Umbilical cord (tissue), 2 donors: ENCODE results near the gene C8A. TPM values are rescaled to one million over a fixed set of nuclear protein-coding genes. Genes with fewer than 3 reads are reported as not detected.
A peak's percentile ranks its signal among the peaks of the same experiment; 100 is the strongest.

Source experiments
- DNase-seq: peaks from one replicate; pipeline ENCODE4 v3.0.0-alpha.2; 2015; ENCODE audit warnings: low spot score
- total RNA-seq: library from RNA; depleted of rRNA; stranded (reverse); fragments of >200 nt; gene quantifications from one replicate; pipeline ENCODE4 v1.2.3, GENCODE V29; 2014; ENCODE audit warnings: low replicate concordance; ENCODE audit not compliant: insufficient read depth

C8A gene
- total RNA-seq, 1 donor from 2014 or later: not detected

DNA sequence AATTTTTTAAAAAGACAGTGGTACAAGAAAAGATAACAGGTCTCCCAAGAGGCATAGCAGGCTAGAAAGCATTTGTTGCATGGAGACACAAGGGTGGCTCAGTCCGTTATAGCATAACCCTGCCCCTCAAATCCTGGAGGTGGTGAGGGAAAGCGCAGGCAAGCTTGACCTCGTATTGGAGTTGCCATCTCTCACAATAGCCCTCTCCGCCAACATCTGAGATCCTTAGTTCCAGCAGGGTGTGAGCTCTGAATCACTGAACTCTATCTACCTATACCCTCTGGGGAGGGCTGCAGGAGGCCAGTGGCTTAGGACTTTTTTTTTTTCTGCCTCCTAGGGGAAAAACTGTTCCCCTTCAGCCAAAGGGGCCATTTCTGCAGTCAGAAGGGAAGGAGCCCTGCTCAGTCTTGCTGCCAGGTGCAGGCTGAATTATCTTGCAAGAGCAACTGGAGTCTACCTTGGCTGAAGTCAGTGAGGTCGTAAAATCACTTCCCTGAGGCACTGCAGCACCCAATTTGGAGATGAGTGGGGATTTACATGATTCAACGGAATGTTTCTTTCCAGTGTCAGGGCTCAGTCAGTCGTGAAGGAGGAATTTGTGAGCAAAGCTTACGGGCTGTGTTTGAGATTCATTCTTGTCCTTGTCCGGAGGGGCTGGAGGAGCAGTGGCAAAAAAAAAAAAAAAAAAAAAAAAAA is 17.2 kb upstream of the C8A start:
- DNase-seq: peak; percentile 90

DNA sequence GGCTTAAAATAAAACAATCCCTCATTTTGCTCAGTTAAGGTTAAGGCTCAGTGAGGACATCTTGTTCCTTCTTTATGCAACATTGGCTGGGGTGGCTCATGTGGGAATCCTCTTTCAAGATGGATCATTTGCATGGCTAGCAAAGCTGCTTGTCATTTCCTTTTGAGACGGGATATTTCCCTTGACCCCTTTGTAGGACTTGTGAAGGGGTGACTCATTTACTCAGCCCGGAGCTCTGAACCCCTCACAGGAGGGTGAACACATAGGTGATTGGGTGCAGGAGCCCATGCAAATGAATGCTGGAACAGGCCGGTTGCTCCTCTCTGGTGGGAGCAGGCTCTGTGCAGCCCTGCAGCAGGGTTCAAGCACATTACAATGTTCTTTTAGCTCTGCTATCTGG is 15.8 kb upstream of the C8A start:
- DNase-seq: no peak

DNA sequence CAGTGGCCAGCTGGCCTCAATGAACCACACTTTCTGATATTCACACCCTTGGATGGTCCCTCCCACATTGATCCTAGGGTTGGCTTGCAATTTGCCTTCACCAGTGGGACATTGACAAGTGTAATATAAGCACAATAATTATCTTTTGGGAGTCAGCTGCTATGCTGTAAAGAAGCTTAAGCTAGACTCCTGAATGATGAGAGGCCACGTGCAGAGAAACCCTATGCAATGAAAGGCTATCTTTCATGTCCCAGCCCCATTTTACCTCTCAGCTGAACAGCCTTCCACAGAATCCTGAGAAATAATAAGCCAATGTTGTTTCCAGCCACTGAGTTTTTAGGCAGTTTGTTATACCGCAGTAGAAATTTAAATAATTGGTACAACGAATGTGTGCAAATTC is 11.1 kb upstream of the C8A start:
- no peak for DNase-seq

DNA sequence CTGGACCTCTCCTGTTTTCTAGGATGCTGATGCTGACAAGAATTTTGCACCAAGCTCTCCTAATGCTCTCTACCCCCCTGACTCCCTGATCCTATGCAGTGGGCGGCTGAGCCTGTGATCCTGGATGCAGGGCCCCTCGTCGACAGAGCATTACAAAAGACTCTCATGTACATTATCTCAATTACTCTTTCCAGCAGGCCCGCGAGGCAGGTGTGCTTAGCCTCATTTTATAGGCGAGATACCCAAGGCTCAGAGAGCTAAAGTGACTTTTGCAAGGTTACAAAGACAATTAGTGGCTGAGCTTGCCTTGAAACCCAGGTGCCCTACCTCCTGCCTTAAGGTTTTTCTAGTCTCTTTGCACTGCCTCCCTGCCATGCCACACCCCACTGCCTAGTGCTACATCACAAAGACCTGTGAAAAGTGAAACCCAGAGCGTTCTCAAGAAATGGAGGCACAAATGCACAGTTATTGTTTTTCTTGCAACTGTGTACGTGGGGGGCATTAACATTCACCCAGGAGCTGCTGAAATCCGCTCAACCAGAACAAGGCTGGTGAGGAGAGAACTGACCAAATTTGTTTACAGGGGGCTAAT is 10.0 kb upstream of the C8A start:
- DNase-seq: no peak

DNA sequence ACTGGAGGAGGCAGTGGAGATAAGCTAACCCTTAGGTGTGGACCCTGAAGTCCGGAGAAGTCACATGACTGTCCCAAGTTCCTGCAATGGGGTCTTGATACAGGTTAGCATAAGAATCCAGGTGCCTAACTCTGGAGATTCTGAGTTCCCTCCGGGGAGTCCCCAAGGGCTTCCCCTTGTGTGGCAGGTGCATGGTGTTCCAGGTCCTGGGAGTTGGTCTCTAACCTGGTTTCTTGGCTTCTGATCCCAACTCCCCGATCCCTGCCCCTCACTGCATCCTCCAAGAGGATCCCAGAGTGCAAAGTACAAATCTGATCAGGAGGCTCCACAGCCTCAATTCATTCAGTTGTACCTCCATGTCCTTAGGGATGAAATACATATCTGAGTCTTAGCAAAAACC is 9.3 kb upstream of the C8A start:
- DNase-seq: no peak

DNA sequence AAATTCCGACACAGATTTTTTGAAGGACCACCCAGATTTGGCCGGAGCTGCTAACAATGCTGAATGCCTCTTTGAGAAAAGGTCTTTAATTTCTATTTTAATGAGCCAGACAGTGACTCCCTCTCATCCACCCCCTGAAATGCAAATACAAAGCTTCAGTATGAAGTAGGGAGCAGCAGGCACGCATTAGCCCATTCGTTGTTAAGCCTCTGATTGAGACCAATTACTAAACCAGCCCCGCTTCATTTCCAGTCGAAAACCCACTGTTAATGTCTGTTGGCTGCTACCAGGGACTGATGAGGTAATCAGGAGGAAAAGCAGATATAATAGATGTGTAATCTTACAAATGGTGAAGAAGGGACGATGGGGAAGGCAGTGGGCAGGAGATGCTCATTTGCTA is 4.8 kb upstream of the C8A start:
- no peak for DNase-seq

DNA sequence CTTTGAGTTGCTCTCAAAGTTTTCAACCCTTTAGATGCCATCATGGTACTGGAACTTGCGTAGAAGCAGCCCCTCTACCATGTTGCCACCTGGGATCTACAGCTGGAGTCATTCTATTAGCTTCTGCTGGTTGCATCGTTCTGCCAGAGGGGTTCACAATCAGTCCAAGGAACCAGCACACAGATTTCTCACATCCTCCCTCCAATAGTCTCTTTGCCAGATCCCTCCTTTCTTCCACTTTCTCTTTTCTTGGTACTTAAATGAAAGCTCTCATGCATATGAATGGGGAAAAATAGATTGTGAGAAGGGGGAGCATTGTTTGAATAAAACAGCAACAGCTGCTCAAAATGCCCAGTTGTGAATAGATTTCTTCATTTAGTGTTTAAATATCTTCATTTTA is 4.2 kb upstream of the C8A start:
- no peak for DNase-seq

DNA sequence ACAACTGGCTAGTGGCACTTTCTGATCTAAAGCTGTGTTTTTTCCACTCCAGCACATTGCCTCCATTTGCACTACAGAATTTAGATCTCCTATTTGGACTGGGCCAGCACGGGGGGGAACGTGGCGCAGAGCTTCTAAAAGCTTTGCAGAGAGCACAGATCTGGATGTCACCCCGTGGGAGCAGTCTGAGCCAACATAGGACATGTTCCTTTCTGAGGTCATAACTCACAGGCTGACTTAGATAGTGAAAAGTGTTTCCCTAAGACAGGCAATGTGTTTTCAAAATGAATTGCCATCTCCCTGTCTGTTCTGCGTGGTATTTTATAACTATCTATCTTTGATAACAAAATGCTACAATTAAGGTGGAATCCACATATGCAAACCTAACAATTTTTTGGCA is 3.7 kb upstream of the C8A start:
- no peak for DNase-seq

DNA sequence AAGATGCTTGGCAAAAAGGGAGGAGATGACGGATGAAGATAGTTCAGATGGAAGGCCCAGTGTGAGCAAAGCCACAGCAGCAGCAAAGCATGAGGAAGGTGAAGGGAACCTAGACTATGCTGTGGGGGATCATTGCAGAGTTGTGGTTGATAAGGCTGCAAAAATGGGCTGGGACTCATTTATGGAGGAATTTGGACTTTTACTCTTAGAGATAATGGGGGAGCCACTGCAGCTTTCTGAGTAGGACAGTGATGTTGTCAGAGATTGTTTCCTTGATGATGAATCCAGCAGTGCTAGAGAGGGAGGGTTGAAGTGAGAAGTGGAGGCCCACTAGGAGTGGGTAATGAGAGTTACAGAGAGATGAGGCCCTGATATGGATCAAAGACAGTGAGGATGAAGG is 2.1 kb upstream of the C8A start:
- DNase-seq: no peak

DNA sequence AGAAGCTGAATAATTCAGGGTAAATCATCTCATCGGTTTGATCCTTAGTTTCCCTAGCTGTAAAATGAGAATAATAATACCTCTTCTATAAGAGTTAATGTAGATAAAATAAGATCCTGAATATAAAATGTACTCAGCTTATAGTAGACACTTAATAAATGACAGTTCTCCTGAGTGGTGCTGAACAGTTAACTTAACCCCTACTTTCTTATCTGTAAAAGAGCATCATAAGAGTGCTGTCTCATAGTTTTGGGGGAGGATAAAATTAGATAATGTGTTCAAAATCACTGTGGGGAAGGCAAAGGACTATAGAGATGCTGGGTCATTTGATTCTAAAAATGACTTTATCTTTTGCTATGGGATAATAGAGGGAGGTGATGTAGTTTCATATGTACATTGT is 593 bp downstream of the C8A start:
- no peak for DNase-seq

DNA sequence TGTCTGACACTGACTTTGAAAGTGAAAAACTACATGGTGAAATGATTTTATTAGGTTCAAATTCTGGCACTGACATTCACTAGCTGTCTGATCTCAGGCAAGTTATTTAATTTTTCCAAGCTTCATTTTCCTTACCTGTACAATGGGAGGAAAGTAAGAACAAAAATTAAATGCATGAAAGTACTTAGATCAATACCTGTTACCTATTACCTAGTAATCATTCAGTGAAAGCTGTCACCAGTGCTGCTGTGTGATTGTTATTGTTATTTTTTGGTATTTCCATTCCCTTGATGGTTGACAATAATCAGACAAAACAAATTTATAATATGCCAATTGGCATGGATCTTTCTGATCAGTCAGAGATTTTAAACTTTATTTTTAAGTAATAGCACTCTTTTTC is 1.6 kb downstream of the C8A start:
- no peak for DNase-seq

DNA sequence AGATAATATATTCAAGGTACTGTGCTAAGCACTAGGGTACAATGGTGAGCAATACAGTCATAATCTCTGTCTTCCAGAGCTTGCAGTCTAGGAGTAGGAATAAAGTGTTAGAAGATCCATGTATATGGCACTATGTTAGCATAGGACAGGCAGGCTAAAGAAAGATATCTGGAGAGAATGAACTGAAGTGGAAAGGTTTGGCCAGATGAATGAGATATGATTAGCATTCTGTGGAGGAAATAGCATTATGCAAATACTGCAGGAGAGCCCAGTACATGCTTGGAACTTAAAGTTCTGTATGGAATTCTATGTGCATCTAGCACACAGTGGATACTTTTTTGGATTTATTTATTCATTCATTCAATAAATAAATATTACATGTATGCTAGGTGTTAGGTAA is 4.7 kb downstream of the C8A start:
- DNase-seq: no peak

DNA sequence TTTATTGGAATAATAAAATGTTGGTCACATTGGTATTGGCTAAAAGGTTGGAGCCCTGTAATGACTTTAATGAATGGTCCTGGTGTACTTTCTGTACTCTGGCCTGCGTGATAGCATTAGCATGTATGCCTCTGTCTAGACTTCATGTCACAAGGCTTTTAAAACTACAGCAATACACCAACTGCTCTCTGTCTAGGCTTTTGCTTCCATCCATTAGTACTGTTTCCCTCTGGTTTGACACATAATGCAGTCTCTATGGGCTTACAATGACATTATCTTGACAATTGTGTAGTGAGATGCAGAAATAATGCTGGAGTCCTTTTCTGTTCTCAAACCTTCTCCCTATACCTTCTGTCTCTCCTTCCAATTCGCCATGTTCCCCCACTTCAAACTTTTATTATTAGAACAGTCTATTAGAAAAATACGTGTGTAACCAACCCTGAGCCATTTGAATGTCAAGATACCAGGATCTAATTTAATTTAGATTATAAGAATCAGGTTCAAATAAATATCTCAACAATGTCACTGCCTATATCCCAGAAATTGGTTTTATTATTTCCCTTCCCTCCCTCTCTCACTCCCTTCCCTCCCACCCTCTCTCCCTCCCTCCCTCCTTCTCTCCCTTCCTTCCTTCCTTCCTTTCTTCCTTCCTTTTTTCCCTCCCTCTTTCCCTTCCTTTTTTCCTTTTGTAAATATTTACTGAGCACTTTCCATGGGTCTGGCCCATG is 8.8 kb downstream of the C8A start:
- DNase-seq: no peak

DNA sequence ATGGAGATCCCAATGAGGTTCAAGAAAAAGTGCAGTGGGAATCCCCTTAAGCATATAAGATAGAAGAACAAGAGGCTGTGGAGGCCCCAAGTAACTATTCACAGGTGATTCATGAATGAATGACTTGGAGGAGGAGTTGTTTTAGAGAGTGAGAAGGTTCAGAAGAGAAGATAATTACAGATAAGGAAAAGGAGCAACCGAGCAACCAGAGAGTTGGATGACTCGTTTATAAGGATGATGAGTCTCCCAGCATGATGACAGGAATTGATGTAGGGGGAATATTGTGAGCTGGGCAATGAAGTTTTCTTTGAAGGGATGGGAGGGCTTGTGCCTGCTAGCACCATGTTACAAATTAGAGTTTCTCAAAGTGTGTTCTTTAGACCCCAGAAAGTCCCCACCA is 9.8 kb downstream of the C8A start:
- DNase-seq: no peak

DNA sequence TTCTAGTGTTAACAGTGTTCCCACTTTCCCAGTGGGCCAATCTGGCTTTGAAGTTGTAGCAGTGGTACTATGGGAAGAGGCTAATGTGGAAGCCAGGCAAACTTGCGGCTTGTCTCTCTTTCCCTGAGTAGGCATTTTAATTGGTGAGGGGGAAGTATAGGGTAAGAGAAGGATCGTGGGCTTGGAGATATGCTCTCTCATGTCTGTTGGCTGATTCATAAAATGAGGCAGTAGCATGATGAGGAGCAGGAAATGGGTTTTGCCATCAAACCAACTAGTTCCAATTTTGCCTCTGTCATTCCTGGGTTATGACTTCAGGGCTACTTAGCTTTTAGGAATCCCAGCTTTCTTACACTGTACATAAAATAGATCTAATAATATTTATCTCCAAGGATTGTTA is 12.1 kb downstream of the C8A start:
- no peak for DNase-seq

DNA sequence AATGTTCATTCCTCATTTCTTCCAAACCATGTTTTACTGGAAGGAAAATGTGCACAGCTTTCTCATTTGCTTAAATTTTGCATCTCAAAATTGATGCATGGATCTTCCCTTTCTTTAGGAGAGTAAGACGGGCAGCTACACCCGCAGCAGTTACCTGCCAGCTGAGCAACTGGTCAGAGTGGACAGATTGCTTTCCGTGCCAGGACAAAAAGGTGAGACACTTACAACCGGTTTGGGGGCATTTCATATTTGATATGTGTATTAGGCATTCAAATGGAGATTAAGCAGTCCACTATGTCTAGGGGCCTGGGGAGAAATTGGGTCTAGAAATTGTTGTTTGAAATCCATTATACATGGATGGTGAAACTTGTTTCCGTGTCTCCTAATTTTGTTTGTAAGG is 12.9 kb downstream of the C8A start:
- DNase-seq: no peak

DNA sequence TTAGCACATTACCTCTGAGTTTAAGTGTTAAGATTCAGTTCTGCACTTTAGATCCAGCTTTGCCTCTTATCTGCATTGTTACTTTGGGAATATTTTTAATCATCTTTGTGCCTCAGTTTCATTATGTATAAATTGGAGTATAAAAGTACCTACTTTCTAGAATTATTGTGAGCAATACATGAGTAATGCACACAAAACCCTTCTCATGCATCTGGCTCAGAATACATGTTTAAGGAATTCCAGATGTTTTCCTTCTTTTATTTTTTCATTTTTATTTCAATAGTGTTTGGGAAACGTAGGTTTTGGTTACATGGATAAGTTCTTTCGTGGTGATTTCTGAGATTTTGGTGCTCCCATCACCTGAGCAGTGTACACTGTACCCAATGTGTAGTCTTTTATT is 14.2 kb downstream of the C8A start:
- DNase-seq: peak; percentile 3

DNA sequence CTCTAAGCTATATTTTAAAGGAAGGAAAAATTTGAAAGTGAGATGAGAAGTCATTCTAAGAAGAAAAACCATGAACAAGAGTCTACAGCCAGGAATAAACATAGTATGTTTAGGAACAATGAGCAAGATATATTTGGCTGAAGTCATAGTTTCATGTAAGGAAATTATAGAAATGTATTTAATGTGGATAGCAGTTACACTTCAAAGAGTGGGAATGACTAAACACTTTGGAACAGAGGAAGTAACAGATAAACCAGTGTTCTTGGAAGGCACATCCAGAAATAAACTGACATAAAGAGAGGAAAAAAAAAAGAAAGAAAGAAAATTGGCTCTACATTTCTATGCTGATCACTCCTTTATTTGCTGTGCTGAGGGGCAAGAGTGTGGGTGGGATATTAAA is 18.0 kb downstream of the C8A start:
- peak; percentile 76 for DNase-seq

DNA sequence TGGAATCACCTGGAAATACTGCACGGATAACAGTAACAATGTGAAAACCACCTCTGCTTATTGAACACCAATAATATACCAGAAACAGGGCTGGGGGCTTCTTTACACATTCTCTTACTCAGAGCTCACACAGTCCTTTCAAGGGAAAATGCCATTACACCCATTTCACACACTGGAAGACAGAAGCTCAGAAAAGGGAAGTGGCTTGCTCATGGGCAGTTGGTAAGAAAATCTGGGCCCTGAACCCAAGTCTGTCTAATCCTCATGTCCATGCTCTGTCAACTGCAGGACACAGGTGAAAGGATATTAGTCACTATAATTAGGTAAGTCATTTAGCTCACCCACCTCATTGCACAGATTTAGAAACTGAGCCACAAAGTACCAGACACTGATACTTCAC is 18.6 kb downstream of the C8A start:
- no peak for DNase-seq

DNA sequence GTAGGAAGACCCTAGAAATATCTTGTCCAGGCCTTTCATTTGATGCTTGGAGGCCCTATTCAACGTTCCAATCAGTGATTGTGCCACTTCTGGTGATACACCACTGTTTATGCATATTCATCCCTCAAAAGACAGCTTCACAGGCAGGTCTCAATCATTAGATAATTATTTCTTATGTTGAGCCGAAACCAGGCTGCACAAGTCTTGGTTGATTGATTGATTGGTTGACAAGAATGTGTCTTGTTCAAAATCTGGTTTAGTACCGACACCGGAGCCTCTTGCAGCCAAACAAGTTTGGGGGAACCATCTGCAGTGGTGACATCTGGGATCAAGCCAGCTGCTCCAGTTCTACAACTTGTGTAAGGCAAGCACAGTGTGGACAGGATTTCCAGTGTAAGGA is 20.1 kb downstream of the C8A start:
- DNase-seq: no peak

DNA sequence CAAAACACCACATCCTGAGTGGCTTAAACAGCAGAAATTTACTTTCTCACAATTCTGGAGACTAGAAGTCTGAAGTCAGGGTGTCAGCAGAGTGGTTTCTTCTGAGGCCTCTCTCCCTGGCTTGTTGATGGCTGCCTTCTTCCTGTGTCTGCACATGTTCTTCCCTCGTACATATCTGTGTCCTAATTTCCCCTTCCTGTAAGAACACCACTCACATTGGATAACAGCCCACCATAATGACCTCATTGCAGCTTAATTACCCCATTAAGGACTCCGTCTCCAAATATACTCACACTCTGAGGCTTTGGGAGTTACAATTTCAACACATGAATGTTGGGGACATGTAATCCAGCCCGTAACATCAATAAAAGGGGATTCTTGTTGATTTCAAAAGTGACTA is 23.4 kb downstream of the C8A start:
- no peak for DNase-seq

DNA sequence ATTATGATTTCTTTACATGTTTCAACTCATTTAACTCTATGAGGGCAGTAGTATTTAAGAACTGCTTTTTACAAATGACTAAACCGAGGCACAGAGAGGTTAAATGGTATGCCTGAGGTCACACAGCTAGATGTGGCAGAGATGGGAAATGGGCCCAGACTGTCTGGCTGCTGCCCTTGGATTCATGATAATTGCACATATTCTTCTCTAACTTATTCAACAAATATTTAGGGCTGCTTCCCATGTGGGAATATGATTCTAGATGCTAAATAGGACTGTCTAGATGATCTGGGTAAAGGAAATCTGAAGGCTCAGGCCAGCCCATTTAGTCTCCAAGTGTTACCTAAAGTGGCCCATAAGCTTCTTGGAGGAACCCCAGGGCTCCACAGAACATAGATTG is 26.2 kb downstream of the C8A start:
- no peak for DNase-seq

DNA sequence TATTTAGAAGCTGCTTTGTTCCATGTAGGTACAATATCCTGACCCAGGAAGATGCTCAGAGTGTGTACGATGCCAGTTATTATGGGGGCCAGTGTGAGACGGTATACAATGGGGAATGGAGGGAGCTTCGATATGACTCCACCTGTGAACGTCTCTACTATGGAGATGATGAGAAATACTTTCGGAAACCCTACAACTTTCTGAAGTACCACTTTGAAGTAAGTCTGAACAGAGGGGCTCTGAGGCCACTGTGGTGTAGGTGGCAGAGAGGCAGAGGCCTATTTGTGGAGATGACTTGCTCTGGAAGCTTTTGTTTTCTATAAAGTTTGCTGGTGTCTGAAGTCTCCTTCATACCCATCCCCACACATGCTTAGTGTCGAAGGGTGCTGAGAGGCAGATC is 26.8 kb downstream of the C8A start:
- no peak for DNase-seq
